EH (cell line): ENCODE results near the gene NGRN.
A peak's percentile ranks its signal among the peaks of the same experiment; 100 is the strongest.

Source experiments
- DNase-seq: peaks from one replicate; pipeline ENCODE4 v3.0.0-alpha.2; 2015; ENCODE audit warnings: low read depth

Gene NGRN

GRCh38 chr15:90318591-90318990 lies 53.1 kb downstream of the NGRN start:
- no peak for DNase-seq

GRCh38 chr15:90320062-90320884 lies 54.8 kb downstream of the NGRN start:
- peak; percentile 94 for DNase-seq

GRCh38 chr15:90320885-90321278 lies 55.4 kb downstream of the NGRN start:
- DNase-seq, result no peak
